HUES64 (cell line): ENCODE data around the gene FGF5.
"Not testable (repeated sequence)": the region's sequence is repeated elsewhere in the genome, so short reads cannot be mapped to it uniquely, and the experiment has no call there.

ENCODE experiments used
- H3K27ac ChIP-seq: 2 replicates; pipeline ENCODE4 v1.7.0; 2013; ENCODE audit warnings: low read depth, low read length, inconsistent platforms
- H3K27me3 ChIP-seq: 2 replicates; pipeline ENCODE4 v1.6.1; 2013; ENCODE audit warnings: mild to moderate bottlenecking, low read length; ENCODE audit not compliant: insufficient read depth
- H3K36me3 ChIP-seq: 2 replicates; pipeline ENCODE4 v1.6.1; 2013; ENCODE audit warnings: mild to moderate bottlenecking, low read length; ENCODE audit not compliant: insufficient read depth
- H3K4me1 ChIP-seq: 2 replicates; pipeline ENCODE4 v1.6.1; 2013; ENCODE audit warnings: mild to moderate bottlenecking, low read length, moderate library complexity; ENCODE audit not compliant: insufficient read depth
- H3K4me3 ChIP-seq: 2 replicates; pipeline ENCODE4 v1.5.1; 2013; ENCODE audit warnings: mild to moderate bottlenecking, low read length, moderate library complexity
- H3K9ac ChIP-seq: 2 replicates; pipeline ENCODE4 v1.6.1; 2013; ENCODE audit warnings: mild to moderate bottlenecking, low read depth, low read length
- H3K9me3 ChIP-seq: 2 replicates; pipeline ENCODE4 v1.6.1; 2013; ENCODE audit warnings: low read depth, low read length; ENCODE audit not compliant: insufficient read depth
- WGBS: fragments of 150-250, 120-280 bp; methylation state at CpG from one replicate; pipeline ENCODE4 v1.1.7; 2013; ENCODE audit warnings: missing lambda C conversion rate; 5-methylcytosine and 5-hydroxymethylcytosine counted together

Gene FGF5

GRCh38 chr4:80312124-80312523 is 45.7 kb downstream of the FGF5 start:
- H3K36me3 ChIP-seq = no peaks in the 10 kb centered on the region
- WGBS = 80% methylated on average over 1 of the region's 1 CpG
- no peak overlapping the region for H3K4me3 ChIP-seq
- peaks cover 26% of the 10 kb centered on the region for H3K4me1 ChIP-seq
- H3K9me3 ChIP-seq = no peaks in the 10 kb centered on the region
- peaks cover 3% of the 10 kb centered on the region; the same call in 1 of the 2 replicates for H3K27me3 ChIP-seq
- H3K9ac ChIP-seq = no peak overlapping the region
- no peak overlapping the region for H3K27ac ChIP-seq

GRCh38 chr4:80313627-80314026 is 47.2 kb downstream of the FGF5 start:
- Histone ChIP-seq H3K9me3 (no peaks in the 10 kb centered on the region), H3K9ac (no peak overlapping the region), H3K4me1 (peaks cover 11% of the 10 kb centered on the region), H3K27ac (no peak overlapping the region), H3K36me3 (no peaks in the 10 kb centered on the region), H3K4me3 (no peak overlapping the region), H3K27me3 (peaks cover 3% of the 10 kb centered on the region)
- no CpG with 5 or more reads among the region's 7 CpGs for WGBS

GRCh38 chr4:80315848-80316247 is 49.4 kb downstream of the FGF5 start:
- H3K27ac ChIP-seq, H3K27me3 ChIP-seq, H3K9ac ChIP-seq, H3K36me3 ChIP-seq, H3K4me1 ChIP-seq, H3K4me3 ChIP-seq, H3K9me3 ChIP-seq: not testable (repeated sequence)

- no peak overlapping the region for H3K27ac ChIP-seq
- WGBS = 95% methylated on average over 8 of the region's 8 CpGs
- H3K4me1 ChIP-seq = no peaks in the 10 kb centered on the region
- no peak overlapping the region for H3K4me3 ChIP-seq
- H3K27me3 ChIP-seq = no peaks in the 10 kb centered on the region; the same call in 1 of the 2 replicates
- H3K9ac ChIP-seq = no peak overlapping the region
- no peaks in the 10 kb centered on the region for H3K36me3 ChIP-seq
- H3K9me3 ChIP-seq = no peaks in the 10 kb centered on the region
Measured at GRCh38 chr4:80321341-80321740, 54.9 kb downstream of the FGF5 start.

- Histone ChIP-seq H3K4me3 (no peak overlapping the region), H3K27me3 (no peaks in the 10 kb centered on the region; the same call in 1 of the 2 replicates), H3K9me3 (no peaks in the 10 kb centered on the region), H3K27ac (no peak overlapping the region), H3K9ac (no peak overlapping the region), H3K36me3 (no peaks in the 10 kb centered on the region), H3K4me1 (no peaks in the 10 kb centered on the region)
- WGBS = 93% methylated on average over 4 of the region's 4 CpGs
Measured at GRCh38 chr4:80321776-80322175, 55.3 kb downstream of the FGF5 start.

- Histone ChIP-seq H3K27me3 (no peaks in the 10 kb centered on the region; the same call in 1 of the 2 replicates), H3K4me3 (no peak overlapping the region)
Measured at GRCh38 chr4:80322716-80323115, 56.3 kb downstream of the FGF5 start.

GRCh38 chr4:80324171-80324570 is 57.7 kb downstream of the FGF5 start:
- Histone ChIP-seq H3K4me1 (no peaks in the 10 kb centered on the region), H3K9ac (no peak overlapping the region), H3K9me3 (no peaks in the 10 kb centered on the region), H3K27me3 (no peaks in the 10 kb centered on the region), H3K4me3 (no peak overlapping the region), H3K36me3 (no peaks in the 10 kb centered on the region), H3K27ac (no peak overlapping the region)
- WGBS = 95% methylated on average over 5 of the region's 6 CpGs

More at GRCh38 chr4:80322716-80323115, 56.3 kb downstream of the FGF5 start:
- Histone ChIP-seq H3K36me3 (no peaks in the 10 kb centered on the region), H3K9ac (no peak overlapping the region), H3K27ac (no peak overlapping the region), H3K9me3 (no peaks in the 10 kb centered on the region), H3K4me1 (no peaks in the 10 kb centered on the region)

GRCh38 chr4:80331693-80332092 is 65.2 kb downstream of the FGF5 start:
- H3K36me3 ChIP-seq = no peaks in the 10 kb centered on the region
- H3K4me1 ChIP-seq = peaks cover 7% of the 10 kb centered on the region; the same call in 1 of the 2 replicates
- no peak overlapping the region for H3K27ac ChIP-seq
- no peak overlapping the region for H3K9ac ChIP-seq
- 90% methylated on average over 1 of the region's 2 CpGs for WGBS
- no peak overlapping the region for H3K4me3 ChIP-seq
- H3K27me3 ChIP-seq = peaks cover 33% of the 10 kb centered on the region
- H3K9me3 ChIP-seq = no peaks in the 10 kb centered on the region

GRCh38 chr4:80333121-80333520 is 66.7 kb downstream of the FGF5 start:
- H3K27me3 ChIP-seq = peaks cover 38% of the 10 kb centered on the region
- H3K9me3 ChIP-seq = no peaks in the 10 kb centered on the region
- no peak overlapping the region for H3K4me3 ChIP-seq
- H3K27ac ChIP-seq = no peak overlapping the region
- H3K4me1 ChIP-seq = peaks cover 7% of the 10 kb centered on the region; the same call in 1 of the 2 replicates
- no peak overlapping the region for H3K9ac ChIP-seq
- H3K36me3 ChIP-seq = no peaks in the 10 kb centered on the region
- WGBS = 85% methylated on average over 3 of the region's 4 CpGs

- 86% methylated on average over 1 of the region's 1 CpG for WGBS
- H3K27ac ChIP-seq = no peak overlapping the region
- H3K9me3 ChIP-seq = no peaks in the 10 kb centered on the region
- H3K4me1 ChIP-seq = peaks cover 7% of the 10 kb centered on the region; the same call in 1 of the 2 replicates
- no peak overlapping the region for H3K9ac ChIP-seq
- no peaks in the 10 kb centered on the region for H3K36me3 ChIP-seq
- H3K27me3 ChIP-seq = peaks cover 43% of the 10 kb centered on the region
- no peak overlapping the region for H3K4me3 ChIP-seq
Measured at GRCh38 chr4:80334568-80334967, 68.1 kb downstream of the FGF5 start.

GRCh38 chr4:80335226-80335553 is 68.7 kb downstream of the FGF5 start:
- Histone ChIP-seq H3K4me1 (peaks cover 7% of the 10 kb centered on the region; the same call in 1 of the 2 replicates), H3K36me3 (no peaks in the 10 kb centered on the region), H3K27me3 (peaks cover 43% of the 10 kb centered on the region), H3K27ac (no peak overlapping the region), H3K4me3 (peak overlapping the region; percentile 85), H3K9me3 (no peaks in the 10 kb centered on the region), H3K9ac (no peak overlapping the region)
- 28% methylated on average over 2 of the region's 3 CpGs for WGBS
